AG09319 (cell line): ENCODE data around the gene STIM2.

Experiments
- DNase-seq: peaks from one replicate; pipeline ENCODE4 v3.0.0-alpha.2; 2010; ENCODE audit warnings: low read depth; ENCODE audit errors: extremely low read depth
- TF ChIP-seq, protein P1 (sequence below): IDR thresholded peaks from 2 replicates; pipeline ENCODE4 v1.5.1; 2011; ENCODE audit warnings: low read depth, mild to moderate bottlenecking, inconsistent platforms, low read length, moderate library complexity

Gene STIM2

DNA sequence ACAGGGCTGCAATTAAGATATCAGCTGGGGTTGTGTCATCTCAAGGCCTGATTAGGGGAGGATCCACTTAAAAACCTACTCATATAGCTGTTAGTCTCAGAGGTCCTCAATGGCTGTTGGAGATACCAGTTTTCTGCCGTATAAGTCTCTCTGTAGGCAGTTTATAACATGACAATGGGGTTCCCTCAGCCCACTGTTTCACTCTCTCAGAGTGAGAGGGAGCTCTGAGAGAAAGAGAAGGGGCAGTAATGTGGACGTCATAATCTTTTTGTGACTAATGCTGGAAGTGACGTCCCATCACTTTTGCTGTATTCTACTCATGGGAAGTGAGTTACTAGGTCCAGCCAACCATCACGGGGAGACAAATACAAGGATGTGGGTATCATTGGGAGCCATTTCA, 70.3 kb downstream of the STIM2 start:
- no peak for DNase-seq
- TF ChIP-seq, protein P1, sequence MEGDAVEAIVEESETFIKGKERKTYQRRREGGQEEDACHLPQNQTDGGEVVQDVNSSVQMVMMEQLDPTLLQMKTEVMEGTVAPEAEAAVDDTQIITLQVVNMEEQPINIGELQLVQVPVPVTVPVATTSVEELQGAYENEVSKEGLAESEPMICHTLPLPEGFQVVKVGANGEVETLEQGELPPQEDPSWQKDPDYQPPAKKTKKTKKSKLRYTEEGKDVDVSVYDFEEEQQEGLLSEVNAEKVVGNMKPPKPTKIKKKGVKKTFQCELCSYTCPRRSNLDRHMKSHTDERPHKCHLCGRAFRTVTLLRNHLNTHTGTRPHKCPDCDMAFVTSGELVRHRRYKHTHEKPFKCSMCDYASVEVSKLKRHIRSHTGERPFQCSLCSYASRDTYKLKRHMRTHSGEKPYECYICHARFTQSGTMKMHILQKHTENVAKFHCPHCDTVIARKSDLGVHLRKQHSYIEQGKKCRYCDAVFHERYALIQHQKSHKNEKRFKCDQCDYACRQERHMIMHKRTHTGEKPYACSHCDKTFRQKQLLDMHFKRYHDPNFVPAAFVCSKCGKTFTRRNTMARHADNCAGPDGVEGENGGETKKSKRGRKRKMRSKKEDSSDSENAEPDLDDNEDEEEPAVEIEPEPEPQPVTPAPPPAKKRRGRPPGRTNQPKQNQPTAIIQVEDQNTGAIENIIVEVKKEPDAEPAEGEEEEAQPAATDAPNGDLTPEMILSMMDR, result no peak

DNA sequence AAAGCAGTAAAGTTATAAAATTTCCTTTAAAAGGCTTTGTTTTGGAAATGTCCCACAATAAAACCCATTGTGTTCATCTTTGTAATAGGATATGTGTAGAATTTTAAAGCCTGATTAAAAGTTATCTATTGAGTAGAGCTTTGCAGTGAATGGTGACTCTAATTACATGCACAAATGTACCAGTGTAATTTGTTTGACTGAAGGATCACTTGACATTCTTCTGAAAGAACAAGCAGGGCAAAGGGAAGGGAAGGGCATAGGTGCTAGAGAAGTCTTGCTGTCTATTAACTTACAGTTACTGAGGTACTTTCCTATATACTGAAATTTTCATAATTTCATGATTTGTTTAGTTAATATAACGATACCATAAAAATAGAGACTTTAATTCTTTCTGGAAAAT, 70.8 kb downstream of the STIM2 start:
- no peak for DNase-seq
- TF ChIP-seq, protein P1, result no peak

DNA sequence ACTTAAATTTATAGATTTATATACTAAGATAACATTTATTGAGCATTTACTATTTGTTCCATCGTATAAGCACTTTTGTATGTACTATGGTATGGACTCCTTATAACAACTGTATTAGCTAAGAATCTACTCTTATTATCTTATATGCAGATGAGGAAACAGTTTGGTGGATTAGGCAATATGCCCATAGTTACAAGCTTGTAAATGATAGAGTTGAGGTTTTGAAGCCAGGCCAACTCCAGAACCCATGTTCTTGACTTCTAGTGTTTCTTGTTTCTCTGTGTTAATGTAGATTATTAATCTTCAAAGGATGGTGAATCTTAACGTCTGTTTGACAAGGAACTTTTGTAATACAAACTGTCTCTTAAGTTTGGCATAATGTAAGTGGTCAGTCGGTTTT, 71.3 kb downstream of the STIM2 start:
- TF ChIP-seq, protein P1, result no peak
- DNase-seq, result no peak

DNA sequence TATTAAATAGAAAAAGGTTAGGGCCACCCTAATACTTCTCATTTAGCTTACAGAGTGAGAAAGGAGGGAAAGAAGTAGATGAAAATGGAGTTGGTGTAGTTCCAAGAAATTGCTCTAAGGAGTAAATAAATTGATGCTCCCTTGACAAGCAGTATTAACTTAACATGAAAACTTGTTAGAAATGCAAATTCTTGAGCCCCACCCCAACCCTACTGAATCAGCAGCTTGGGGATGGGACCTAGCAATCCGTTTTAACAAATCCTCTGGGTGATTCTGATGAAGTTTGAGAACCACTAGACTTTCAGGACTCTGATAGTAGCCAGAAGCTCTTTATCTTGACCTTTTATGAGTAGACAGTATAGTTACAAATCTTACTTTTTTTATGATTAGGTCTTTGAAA, 74.8 kb downstream of the STIM2 start:
- no peak for DNase-seq
- TF ChIP-seq, protein P1, result no peak

DNA sequence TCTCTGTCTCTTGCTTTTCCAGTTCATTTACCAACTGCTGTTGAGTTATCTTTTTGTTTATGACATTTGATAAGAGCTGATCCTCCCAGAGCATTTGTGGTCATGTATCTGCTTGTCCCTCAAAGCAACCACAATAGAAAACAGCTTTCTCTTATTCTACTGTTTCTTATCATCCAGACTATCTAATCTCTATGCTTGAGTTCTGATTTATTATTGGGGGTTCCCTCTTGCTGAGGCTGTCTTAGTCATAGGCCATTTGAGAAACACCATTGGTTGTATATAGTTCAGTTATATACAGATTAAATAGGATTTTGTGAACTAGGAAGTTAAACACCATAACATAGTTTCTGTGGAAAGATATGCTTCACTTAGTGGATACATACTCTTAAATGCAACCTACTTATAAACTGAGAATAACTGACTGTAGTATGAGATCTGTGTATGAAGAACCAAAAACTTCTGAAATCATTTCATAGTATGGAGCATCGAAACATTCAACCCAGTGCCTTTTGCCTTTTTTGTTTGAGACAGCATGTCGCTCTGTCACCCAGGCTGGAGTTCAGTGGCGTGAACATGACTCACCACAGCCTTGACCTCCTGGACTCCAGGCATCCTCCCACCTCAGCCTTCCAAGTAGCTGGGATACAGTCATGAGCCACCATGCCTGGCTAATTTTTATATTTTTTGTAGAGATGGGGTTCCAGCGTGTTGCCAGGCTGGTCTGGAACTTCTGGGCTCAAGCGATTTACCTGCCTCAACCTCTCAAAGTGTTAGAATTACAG, 75.8 kb downstream of the STIM2 start:
- DNase-seq, result no peak
- TF ChIP-seq, protein P1, result no peak

DNA sequence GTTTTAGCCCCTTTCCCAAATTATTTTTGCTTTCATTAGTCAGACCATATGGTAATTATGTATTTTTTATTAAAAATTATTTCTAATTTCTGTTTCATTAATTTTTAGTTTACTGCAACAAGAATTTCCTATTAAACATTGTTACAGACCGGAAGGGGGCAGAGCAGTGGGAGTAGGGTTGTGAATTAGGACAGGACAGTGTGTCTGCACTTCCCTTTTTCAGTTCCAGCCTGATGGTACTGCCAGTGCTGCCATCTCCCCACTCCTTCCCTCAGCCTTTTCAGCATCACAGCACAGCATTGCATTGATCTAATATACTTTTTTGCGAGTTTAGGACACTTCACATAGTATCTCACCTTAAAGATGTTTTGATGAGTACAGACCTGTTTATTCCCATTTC, 76.5 kb downstream of the STIM2 start:
- DNase-seq, result no peak
- TF ChIP-seq, protein P1, result no peak

DNA sequence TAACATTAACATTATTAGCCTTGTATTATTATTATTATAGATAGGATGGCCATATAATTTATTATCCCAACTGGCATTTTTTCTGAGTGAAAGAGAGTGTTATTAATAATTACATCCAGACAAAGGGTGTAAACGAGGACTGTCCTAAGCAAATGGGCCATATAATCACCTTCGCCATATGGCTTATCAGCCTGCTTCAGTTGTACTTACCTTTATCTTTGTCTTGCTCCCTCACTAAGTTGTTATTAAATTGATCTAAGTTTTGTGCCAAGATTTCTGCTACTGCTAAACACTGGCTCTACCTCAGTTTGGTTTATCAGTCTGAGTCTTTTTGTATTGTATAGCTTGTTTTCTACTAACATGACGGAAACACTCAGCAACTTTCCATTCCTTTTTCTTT, 76.9 kb downstream of the STIM2 start:
- no peak for DNase-seq
- TF ChIP-seq, protein P1, result no peak
